NCI-H128 (cell line): ENCODE measurements around the gene MECP2.

Experiments used
- DNase-seq: peaks from one replicate; lab custom pipeline; 2025; ENCODE audit not compliant: unreplicated experiment; lab: John Stamatoyannopoulos, UW

The MECP2 gene

DNA sequence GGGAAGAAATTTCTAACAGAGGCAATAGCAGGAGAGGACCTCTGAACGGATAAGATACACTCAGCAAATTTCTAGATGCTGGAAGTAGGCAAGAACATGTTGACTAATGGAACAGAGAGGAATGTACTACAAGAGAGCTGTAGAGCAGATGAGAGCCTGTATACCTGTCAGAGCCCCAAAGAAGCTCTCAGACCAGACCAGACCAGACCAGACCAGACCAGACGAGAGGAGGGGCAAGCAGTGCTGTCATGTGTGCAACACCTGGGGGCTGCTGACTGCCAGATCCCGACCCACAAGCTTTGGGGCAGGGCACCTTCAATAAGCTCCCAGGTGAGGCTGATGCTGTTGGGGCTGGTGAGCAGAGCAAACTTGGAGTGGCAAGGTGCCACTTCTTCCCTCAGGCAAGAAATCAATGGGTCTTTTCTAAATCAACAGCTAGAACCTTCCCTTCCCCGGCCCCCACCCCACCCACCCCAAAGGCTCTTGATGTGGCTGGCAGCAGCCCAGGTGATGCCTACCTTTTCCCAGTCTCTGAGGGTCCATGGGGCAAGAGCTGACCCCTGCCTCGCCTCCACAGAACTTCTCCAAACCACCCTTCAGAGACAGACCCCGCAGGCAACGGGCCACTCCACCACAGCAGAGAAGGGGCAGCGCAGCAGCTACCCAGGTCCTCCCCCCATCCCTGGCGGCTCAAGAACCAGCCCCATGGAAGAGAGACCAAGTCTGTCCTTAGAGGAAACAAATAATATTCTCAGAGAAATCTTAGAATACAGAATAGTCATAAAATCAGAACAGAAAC lies 32.7 kb downstream of the MECP2 start:
- DNase-seq: no peak

GRCh38 chrX:154063234-154063633 lies 34.3 kb downstream of the MECP2 start:
- no peak for DNase-seq

- no peak for DNase-seq
Measured at GRCh38 chrX:154061801-154062200, 35.7 kb downstream of the MECP2 start.

GRCh38 chrX:154059729-154060245 lies 37.7 kb downstream of the MECP2 start:
- no peak for DNase-seq

DNA sequence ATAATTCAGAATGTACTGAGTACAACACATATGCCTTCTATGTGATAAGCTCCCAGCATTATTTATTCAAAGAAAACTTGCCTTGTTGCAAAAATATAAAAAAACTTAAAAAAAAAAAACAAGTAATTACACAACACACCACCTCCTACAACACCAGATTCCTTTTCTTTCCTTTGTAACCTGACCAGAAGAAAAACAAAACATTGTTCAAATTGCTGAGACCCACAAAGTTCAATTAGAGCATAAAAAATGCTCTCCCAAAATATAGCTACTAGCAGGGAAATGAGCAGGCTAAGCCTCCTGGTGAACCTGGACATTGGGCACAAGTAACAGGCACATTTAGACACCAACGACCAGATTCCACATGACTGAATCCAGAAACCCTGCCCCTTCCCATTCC lies 38.3 kb downstream of the MECP2 start:
- no peak for DNase-seq

DNA sequence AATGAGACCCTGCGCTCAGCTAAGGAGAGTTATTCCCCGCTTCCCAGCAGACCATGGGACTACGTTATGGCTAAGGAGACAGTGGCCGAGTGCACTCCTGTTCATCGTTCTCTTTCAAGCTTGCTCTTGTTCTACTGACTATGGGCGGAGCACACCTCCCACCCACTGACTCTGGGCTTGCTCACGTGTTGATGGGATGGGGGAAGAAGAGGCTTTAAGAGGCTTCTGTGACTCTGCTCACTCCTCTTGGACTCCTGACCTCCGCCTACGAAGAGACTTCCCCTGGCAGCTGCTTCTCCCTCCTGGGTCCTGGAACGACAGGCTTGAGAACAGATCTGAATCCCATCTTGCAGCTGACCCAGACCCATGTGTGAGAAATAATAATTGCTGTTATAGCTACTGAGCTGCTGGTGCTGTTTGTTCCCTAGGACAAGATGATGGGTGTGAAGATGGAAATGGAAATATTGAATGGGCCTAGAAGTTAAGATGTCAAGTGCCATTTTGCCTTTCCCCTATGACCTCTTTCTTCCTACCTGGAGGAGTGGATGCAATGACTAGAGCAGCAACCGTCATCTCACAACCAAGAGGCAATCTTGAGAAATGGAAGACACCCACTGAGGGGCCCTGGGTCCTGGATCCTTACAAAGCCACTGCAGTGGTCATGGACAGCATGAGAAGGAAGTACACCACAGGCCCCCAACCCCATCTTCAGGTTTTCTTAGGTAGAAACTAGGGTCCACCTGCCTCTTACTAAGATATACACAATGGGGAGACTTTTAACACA lies 39.1 kb downstream of the MECP2 start:
- no peak for DNase-seq

DNA sequence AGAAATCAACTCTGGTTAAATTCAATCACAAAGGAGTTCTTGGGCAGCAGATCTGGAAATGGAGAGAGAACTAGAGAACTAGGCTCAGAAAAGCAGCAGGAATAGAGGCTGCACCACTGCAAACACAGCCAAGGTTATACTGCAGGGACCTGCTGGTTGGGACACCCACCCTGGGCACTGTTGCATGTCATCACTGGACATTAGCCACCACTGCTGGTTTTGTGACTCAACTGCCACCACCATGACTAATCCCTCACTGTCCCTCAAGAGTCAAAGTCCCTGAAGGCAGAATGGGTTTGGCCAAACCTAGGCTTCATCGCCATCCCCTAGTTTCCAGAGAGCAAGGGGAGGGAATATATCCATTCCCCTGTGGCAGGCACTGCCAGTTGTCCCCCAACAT lies 39.7 kb downstream of the MECP2 start:
- DNase-seq: no peak

DNA sequence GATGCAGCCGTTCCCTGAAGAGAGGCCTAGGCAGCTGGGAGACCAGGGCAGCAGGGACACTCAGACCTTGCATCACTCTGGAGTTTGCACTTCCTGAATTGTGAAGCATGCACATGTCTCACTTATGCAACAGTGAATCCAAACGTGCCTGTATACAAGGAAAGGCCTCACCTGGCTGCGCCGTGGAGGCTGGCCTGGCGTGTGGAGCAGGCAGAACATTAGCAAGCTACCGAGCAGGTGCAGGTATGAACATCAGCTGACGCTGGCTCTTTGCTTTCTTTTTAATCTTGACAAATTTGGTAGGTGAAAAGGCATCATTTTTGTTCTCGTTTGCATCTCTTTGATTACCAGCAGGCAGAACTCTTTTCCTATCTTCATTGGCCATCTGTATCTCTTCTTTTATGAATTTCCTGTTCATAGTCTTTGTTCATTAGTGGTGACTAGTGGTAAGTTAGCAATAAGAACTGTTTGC lies 40.7 kb downstream of the MECP2 start:
- no peak for DNase-seq

DNA sequence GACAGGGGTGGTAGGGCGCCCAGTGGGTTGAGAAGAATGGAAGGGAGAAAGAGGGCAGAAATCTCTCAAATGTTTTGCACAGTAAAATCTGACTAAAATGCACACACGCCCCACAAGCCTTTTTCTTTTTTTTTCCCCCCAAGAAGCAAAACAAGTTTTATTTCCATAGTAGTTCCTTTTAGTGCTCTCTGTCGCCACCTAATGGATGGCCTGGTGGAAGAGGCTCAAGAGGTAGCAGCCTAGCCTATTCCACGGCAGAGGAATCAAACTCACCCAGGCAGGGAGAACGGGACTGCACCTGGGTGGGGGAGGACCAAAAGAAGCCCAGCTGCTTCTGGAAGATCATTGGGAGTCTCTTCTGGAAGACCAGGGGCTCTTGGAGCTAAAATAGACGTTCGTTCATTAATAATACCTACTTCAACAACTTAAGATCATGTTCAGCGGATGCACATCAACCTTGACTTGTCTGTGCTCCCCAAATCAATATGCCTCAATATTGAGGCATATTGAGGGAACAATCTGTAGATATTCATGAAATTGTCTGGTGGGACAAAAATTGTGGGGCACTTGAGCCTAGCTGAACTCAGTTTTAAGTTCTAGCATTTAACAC lies 46.2 kb downstream of the MECP2 start:
- peak; percentile 41 for DNase-seq

DNA sequence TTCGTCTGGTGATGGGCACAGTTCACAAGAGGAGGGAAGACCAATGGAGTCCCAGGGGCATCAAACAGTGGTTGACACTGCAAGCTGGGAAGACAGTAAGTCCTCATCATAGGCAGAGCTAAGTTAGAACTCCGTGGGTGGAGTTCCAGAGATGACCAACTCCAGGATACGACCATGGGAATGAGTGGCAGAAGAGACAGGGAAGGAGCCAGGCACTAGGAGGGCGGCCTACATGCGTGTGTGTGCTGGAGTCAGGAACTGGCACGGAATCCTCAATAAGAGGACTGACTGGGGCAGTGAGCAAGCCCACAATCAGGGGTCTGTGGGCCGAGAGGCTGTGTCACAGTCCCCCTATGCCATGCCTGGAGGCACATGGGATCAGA lies 47.4 kb downstream of the MECP2 start:
- DNase-seq: no peak

DNA sequence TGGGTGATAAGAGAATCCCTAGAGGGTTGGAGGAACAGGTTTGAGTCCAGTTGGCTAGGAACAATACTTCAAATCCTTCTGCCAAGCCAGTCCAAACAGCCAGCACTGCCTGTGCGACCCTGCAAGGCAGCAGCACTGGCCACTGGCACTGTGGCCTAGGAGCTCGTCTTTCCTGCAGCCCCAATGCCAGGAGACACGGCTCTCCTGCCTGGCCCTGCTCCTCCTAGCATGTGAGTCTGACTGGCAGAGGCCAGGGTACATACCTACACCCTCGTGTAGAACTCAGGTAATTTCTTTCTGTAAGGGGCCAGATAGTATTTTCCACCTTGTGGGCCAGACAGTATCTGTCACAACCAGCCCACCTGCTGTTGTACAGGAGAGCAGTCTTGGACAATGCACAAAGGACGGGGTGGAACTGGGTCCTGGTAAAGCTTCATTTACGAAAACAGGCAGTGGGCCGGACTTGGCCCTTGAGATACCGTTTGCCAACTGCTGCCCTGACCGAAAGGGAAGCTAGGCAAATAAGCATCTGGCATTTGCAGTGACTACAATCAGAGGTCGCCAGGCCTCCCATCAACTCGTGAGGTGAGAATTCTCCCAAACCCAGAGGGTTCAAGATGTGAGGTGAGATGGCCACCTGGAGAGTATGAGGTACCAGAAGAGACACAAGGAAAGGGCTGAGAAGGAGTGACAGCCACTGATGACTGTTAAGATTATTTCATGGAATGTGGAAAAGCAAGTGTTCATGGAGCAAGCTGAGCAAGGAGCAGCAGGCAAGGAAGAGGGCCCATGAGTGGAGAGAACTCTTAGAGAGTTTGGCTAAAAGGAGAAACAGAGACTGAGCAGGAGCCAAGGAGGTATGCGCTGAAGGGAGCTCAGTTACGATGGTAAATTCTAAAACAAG lies 48.1 kb downstream of the MECP2 start:
- no peak for DNase-seq

DNA sequence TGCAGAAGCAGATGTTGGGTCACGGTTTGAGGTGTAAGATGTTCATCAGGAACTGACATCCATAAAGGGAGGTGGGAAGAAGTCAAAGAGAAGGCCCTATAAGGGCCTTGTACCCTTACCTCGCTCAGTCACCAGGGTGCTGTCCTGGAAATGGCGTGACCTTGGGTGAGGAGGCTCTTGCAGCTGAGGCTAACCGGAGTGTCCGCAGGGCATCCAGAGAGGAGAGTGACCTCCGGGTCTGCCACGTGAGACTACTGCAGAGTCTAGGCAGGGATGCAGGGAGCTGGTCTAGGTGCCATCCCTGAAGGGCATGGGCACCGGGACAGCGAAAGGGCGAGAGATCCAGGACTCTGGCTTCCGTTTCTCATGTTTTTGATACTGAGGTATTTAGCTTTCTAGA lies 49.1 kb downstream of the MECP2 start:
- DNase-seq: no peak

GRCh38 chrX:154046940-154047610 lies 50.4 kb downstream of the MECP2 start:
- no peak for DNase-seq

- DNase-seq: no peak
Measured at GRCh38 chrX:154046031-154046781, 51.3 kb downstream of the MECP2 start.

- DNase-seq: no peak
Measured at GRCh38 chrX:154044091-154044490, 53.4 kb downstream of the MECP2 start.

DNA sequence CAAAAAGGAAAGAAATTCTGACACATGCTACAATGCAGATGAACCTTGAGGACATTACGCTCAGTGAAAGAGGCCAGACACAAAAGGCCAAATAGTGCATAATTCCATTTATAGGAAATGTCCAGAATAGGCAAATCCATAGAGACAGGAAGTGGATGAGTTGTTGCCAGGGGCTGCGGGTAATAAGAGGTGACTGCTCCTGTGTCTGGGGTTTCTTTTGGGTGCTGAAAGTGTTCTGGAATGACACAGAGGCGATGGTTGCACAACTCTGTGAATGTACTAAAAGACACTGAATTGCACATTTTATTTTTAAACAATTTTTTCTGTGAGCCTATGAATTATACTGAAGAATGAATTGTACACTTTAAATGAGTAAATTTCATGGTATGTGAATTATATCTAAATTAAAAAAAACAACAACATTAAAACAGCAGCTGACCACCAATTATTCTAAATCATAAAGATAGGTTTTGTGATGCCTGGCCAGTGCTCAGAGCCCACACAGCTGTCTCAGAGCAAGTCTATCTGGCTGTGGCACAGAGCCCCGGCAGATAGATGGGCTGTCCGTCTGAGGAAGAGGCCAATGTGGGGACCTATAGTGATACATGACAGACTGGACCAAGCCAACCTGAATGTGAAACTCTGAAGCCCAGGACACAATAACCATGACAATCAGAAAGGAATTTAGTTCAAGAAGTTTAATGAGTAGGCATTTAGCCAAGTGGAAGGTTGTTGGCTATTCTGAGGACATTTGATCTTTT lies 54.3 kb downstream of the MECP2 start:
- no peak for DNase-seq

DNA sequence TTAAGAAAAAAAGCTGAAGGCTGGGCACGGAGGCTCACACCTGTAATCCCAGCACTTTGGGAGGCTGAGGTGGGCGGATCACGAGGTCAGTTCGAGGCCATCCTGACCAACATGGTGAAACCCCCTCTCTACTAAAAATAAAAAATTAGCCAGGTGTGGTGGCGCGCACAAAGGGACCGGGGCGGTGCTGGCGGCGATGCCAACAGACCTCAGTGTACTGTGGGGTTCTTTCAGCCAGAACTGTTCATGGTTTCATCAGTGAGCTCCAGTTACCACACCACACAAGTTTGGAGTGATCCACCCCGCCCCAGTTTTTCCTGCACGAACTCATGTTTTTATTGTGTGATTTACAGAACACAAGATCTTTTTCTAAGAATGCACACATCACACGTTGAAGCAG lies 56.7 kb downstream of the MECP2 start:
- no peak for DNase-seq

DNA sequence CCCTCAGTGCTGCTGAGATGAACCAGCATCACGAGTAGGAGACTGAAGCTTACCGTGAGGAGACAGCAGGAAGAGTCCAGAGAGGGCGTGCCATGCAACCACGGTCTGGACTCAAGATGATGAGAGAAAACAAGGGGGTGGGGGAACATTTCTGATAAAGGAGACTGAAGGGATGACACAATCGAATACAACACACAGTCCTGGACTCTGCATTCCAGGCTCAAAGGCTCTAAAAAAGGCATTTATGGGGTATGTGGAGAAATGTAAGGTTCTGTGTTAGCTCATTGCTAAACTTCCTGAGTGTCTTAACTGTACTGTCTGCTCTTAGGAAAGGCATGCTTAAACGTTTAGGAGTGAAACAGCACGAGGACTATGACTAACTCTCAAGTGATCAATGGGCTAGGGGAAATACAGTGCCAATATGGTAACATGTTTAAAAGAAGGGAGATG lies 57.2 kb downstream of the MECP2 start:
- DNase-seq: no peak

DNA sequence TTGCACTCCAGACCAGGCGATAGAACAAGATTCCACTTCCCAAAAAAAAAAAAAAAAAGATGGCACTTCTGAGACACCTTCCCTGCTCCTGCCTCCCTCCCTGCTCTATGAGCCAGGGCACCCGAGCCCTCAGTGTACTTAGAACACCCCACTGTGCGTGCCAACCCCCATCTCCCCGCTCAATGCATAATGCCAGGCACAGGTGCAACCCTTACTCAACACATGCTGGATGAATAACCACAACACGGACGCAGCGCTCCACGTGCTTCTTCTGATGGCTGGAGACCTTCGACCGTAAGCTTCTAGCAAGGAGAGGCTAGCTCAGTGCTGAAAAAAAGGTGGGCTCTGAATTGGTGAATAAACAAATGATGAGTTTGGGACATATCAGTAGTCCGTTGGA lies 57.9 kb downstream of the MECP2 start:
- no peak for DNase-seq
